Stimulated activated CD4-positive, alpha-beta T cell treated with anti-CD3 and anti-CD28 coated beads, Interleukin-2, amount 100 ng/mL, for 48 hours (primary cell): Measurements from ENCODE around the gene KCNMB1.
"Not testable (repeated sequence)": the region's sequence is repeated elsewhere in the genome, so short reads cannot be mapped to it uniquely, and the experiment has no call there.

Experiments
- DNase-seq, 2 donors: peaks; one replicate each; pipeline ENCODE4 v3.0.0-alpha.2; 2020

The KCNMB1 gene

GRCh38 chr5:170413897-170414296, 24.7 kb upstream of the KCNMB1 start:
- no peak for DNase-seq

GRCh38 chr5:170411100-170411499, 21.9 kb upstream of the KCNMB1 start:
- DNase-seq: no peak

- no peak for DNase-seq
Observed at GRCh38 chr5:170410401-170410800, 21.2 kb upstream of the KCNMB1 start.

- no peak for DNase-seq
Observed at GRCh38 chr5:170408877-170409660, 19.9 kb upstream of the KCNMB1 start.

- no peak for DNase-seq
Observed at GRCh38 chr5:170408226-170408625, 19.1 kb upstream of the KCNMB1 start.

- no peak for DNase-seq
Observed at GRCh38 chr5:170407062-170407461, 17.9 kb upstream of the KCNMB1 start.

- DNase-seq: no peak
Observed at GRCh38 chr5:170405817-170406216, 16.6 kb upstream of the KCNMB1 start.

- DNase-seq: no peak
Observed at GRCh38 chr5:170404398-170404797, 15.2 kb upstream of the KCNMB1 start.

GRCh38 chr5:170403675-170404074, 14.5 kb upstream of the KCNMB1 start:
- no peak for DNase-seq

- DNase-seq: no peak
Observed at GRCh38 chr5:170402508-170402907, 13.3 kb upstream of the KCNMB1 start.

- DNase-seq: no peak
Observed at GRCh38 chr5:170397059-170397458, 7.9 kb upstream of the KCNMB1 start.

GRCh38 chr5:170393958-170394357, 4.8 kb upstream of the KCNMB1 start:
- DNase-seq: no peak

GRCh38 chr5:170393235-170393634, 4.1 kb upstream of the KCNMB1 start:
- DNase-seq: peak; percentile 19 to 24

- no peak for DNase-seq
Observed at GRCh38 chr5:170390472-170390871, 1.3 kb upstream of the KCNMB1 start.

- no peak for DNase-seq
Observed at GRCh38 chr5:170389550-170389892, 354 bp upstream of the KCNMB1 start.

GRCh38 chr5:170387775-170388639, 1.2 kb downstream of the KCNMB1 start:
- no peak for DNase-seq

- DNase-seq: no peak
Observed at GRCh38 chr5:170386743-170387395, 2.3 kb downstream of the KCNMB1 start.

- DNase-seq: no peak
Observed at GRCh38 chr5:170383227-170383626, 5.9 kb downstream of the KCNMB1 start.

- no peak for DNase-seq
Observed at GRCh38 chr5:170382790-170383189, 6.4 kb downstream of the KCNMB1 start.

GRCh38 chr5:170380361-170380951, 8.7 kb downstream of the KCNMB1 start:
- no peak for DNase-seq

- DNase-seq: no peak
Observed at GRCh38 chr5:170378740-170379139, 10.4 kb downstream of the KCNMB1 start.

- DNase-seq: no peak
Observed at GRCh38 chr5:170377027-170377426, 12.1 kb downstream of the KCNMB1 start.

- DNase-seq: not testable (repeated sequence)
Observed at GRCh38 chr5:170376526-170376925, 12.6 kb downstream of the KCNMB1 start.
